SU-DHL-6 (cell line): ENCODE data around the gene ADH7.
"Not testable (repeated sequence)": the region's sequence is repeated elsewhere in the genome, so short reads cannot be mapped to it uniquely, and the experiment has no call there.

Experiments
- H2AFZ ChIP-seq: fragments of 200-600 bp; sonication (generic); 2 replicates; pipeline ENCODE4 v1.6.1; 2014; ENCODE audit warnings: low read depth, mild to moderate bottlenecking, moderate library complexity, mixed read lengths, antibody characterized with exemption, low read length; ENCODE audit not compliant: severe bottlenecking
- H3F3A ChIP-seq: fragments of 200-600 bp; shearing (Covaris generic); 2 replicates; pipeline ENCODE4 v1.6.0; 2016; ENCODE audit warnings: antibody characterized with exemption, mild to moderate bottlenecking; ENCODE audit not compliant: insufficient read depth
- H3K27ac ChIP-seq: fragments of 200-600 bp; sonication (generic); 2 replicates; pipeline ENCODE4 v1.5.1; 2016; ENCODE audit warnings: low read depth, mild to moderate bottlenecking, low read length, moderate library complexity, mixed read lengths
- H3K27me3 ChIP-seq: fragments of 200-600 bp; sonication (generic), shearing (Covaris generic); 2 replicates; pipeline ENCODE4 v1.6.0; 2014; ENCODE audit warnings: mild to moderate bottlenecking, low read length
- H3K36me3 ChIP-seq: fragments of 200-600 bp; sonication (generic); 2 replicates; pipeline ENCODE4 v1.6.1; 2014; ENCODE audit warnings: mild to moderate bottlenecking, low read length, mixed read lengths
- H3K4me2 ChIP-seq: fragments of 300-600, 200-600 bp; shearing (Covaris generic), sonication (generic); 2 replicates; pipeline ENCODE4 v1.6.0; 2014; ENCODE audit warnings: low read length, low read depth, mild to moderate bottlenecking; ENCODE audit not compliant: poor library complexity, severe bottlenecking
- H3K4me3 ChIP-seq: fragments of 200-600 bp; sonication (generic); 2 replicates; pipeline ENCODE4 v1.5.1; 2014; ENCODE audit warnings: antibody characterized with exemption, low read length, mild to moderate bottlenecking, mixed read lengths; ENCODE audit not compliant: insufficient read depth, poor library complexity, severe bottlenecking
- H3K79me2 ChIP-seq: fragments of 200-600 bp; sonication (generic); 2 replicates; pipeline ENCODE4 v1.6.1; 2014; ENCODE audit warnings: mild to moderate bottlenecking, low read length, moderate library complexity; ENCODE audit not compliant: insufficient read depth
- H3K9ac ChIP-seq: fragments of 200-600 bp; sonication (generic); 2 replicates; pipeline ENCODE4 v1.7.0; 2014; ENCODE audit warnings: mild to moderate bottlenecking, low read length
- H3K9me2 ChIP-seq: fragments of 200-600 bp; sonication (generic); replicated peaks from 2 replicates; pipeline ENCODE4 v1.6.1; 2014; ENCODE audit warnings: low read length; ENCODE audit not compliant: insufficient read depth
- H3K9me3 ChIP-seq: fragments of 200-600 bp; sonication (generic); 2 replicates; pipeline ENCODE4 v1.6.1; 2014; ENCODE audit warnings: low read length, mixed read lengths; ENCODE audit not compliant: insufficient read depth
- H4K20me1 ChIP-seq: fragments of 200-600 bp; sonication (generic); 2 replicates; pipeline ENCODE4 v1.6.1; 2014; ENCODE audit warnings: low read depth, mild to moderate bottlenecking, antibody characterized with exemption, low read length, moderate library complexity, mixed read lengths
- CTCF ChIP-seq: fragments of 200-600 bp; sonication (generic); IDR thresholded peaks from one replicate; pipeline ENCODE4 v1.5.1; 2017; ENCODE audit warnings: antibody characterized with exemption, mild to moderate bottlenecking, low read length, moderate library complexity; ENCODE audit not compliant: insufficient read depth, poor library complexity, severe bottlenecking
- EZH2phosphoT487 ChIP-seq: fragments of 200-600 bp; sonication (generic), shearing (Covaris generic); conservative IDR thresholded peaks from 2 replicates; pipeline ENCODE4 v1.6.1; 2018; ENCODE audit warnings: mild to moderate bottlenecking, antibody characterized with exemption, low read length, moderate library complexity, mixed read lengths

Gene ADH7

GRCh38 chr4:99379571-99379970, 55.6 kb downstream of the ADH7 start:
- TF ChIP-seq CTCF (no peak), EZH2phosphoT487 (no peak)
- Histone ChIP-seq H3K9me2 (no peaks in the 10 kb centered on the region), H3K27ac (no peak overlapping the region), H3K9ac (no peak overlapping the region), H3K4me2 (no peak overlapping the region), H3K79me2 (no peaks in the 10 kb centered on the region), H3K4me3 (no peak overlapping the region), H3K36me3 (no peaks in the 10 kb centered on the region), H4K20me1 (no peaks in the 10 kb centered on the region), H3K27me3 (no peaks in the 10 kb centered on the region), H2AFZ (no peak overlapping the region), H3F3A (no peaks in the 10 kb centered on the region), H3K9me3 (no peaks in the 10 kb centered on the region)

- no peaks in the 10 kb centered on the region for H3F3A ChIP-seq
- no peak overlapping the region for H3K9ac ChIP-seq
- H3K79me2 ChIP-seq, result no peaks in the 10 kb centered on the region
- no peaks in the 10 kb centered on the region for H4K20me1 ChIP-seq
- no peaks in the 10 kb centered on the region for H3K27me3 ChIP-seq
- no peaks in the 10 kb centered on the region for H3K36me3 ChIP-seq
- H2AFZ ChIP-seq, result no peak overlapping the region
- no peaks in the 10 kb centered on the region for H3K9me3 ChIP-seq
- no peak for TF ChIP-seq EZH2phosphoT487
- no peak for TF ChIP-seq CTCF
- no peaks in the 10 kb centered on the region for H3K9me2 ChIP-seq
- no peak overlapping the region for H3K4me3 ChIP-seq
- no peak overlapping the region for H3K27ac ChIP-seq
- no peak overlapping the region for H3K4me2 ChIP-seq
These were observed 56.3 kb downstream of the ADH7 start for GRCh38 chr4:99378876-99379275.

GRCh38 chr4:99377341-99377740, 57.8 kb downstream of the ADH7 start:
- not testable (repeated sequence) for H2AFZ ChIP-seq, H3K79me2 ChIP-seq, H3K27ac ChIP-seq, H3F3A ChIP-seq, H3K27me3 ChIP-seq, H3K36me3 ChIP-seq, H3K9me3 ChIP-seq, H4K20me1 ChIP-seq, H3K4me3 ChIP-seq, H3K4me2 ChIP-seq, H3K9ac ChIP-seq, H3K9me2 ChIP-seq

GRCh38 chr4:99372464-99372863, 62.7 kb downstream of the ADH7 start:
- not testable (repeated sequence) for H3K4me3 ChIP-seq, H3K36me3 ChIP-seq, H3F3A ChIP-seq, H3K4me2 ChIP-seq, H3K9me3 ChIP-seq, H3K79me2 ChIP-seq, H3K9ac ChIP-seq, H2AFZ ChIP-seq, H3K27me3 ChIP-seq, H4K20me1 ChIP-seq, H3K27ac ChIP-seq, H3K9me2 ChIP-seq

GRCh38 chr4:99367817-99368216, 67.3 kb downstream of the ADH7 start:
- H3K9me3 ChIP-seq, H3K79me2 ChIP-seq, H3K27ac ChIP-seq, H3K4me3 ChIP-seq, H3K4me2 ChIP-seq, H2AFZ ChIP-seq, H3K9me2 ChIP-seq, H3K27me3 ChIP-seq, H3K9ac ChIP-seq, H3K36me3 ChIP-seq, H3F3A ChIP-seq, H4K20me1 ChIP-seq: not testable (repeated sequence)
